ENCODE results near the gene KHDC4. TPM values are rescaled to one million over a fixed set of nuclear protein-coding genes. Genes with fewer than 3 reads are reported as not detected.

KHDC4 gene
- total RNA-seq, 1 experiment from 2014 or later = 57.7 TPM

DNA sequence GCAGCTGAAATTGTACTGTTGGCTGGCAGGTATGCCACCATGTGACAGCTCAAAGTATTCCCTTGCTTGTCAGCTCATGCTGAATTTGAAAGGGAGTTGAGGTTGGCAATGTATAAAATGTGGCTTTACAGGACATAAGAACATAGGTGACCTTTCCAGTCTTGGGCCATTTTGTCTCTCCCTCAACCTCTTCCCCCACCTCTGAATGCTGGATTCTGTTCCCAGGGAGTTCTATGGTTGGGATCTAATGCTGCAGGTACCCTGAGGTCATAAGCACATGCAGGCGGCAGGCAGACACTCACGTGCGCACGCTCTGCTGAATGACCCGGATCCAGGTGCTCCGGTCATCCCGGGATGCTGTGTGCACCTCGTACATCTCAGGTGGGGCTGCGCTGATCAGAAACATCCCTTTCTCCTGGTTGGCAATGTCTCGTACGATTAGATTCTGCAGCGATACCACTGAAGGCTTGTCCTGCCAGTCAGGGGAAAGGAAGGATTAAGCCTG lies 23.2 kb upstream of the KHDC4 start:
- no peak overlapping the region for H2BK15ac ChIP-seq (ENCODE audit: low read depth, low read length)
- TF ChIP-seq, protein P1, sequence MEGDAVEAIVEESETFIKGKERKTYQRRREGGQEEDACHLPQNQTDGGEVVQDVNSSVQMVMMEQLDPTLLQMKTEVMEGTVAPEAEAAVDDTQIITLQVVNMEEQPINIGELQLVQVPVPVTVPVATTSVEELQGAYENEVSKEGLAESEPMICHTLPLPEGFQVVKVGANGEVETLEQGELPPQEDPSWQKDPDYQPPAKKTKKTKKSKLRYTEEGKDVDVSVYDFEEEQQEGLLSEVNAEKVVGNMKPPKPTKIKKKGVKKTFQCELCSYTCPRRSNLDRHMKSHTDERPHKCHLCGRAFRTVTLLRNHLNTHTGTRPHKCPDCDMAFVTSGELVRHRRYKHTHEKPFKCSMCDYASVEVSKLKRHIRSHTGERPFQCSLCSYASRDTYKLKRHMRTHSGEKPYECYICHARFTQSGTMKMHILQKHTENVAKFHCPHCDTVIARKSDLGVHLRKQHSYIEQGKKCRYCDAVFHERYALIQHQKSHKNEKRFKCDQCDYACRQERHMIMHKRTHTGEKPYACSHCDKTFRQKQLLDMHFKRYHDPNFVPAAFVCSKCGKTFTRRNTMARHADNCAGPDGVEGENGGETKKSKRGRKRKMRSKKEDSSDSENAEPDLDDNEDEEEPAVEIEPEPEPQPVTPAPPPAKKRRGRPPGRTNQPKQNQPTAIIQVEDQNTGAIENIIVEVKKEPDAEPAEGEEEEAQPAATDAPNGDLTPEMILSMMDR (conservative IDR thresholded peaks at IDR 0.05) = no peak
- no peak overlapping the region for H3K23ac ChIP-seq (ENCODE audit: insufficient read length, low read depth, low read length)
- H4K8ac ChIP-seq (replicated peaks; ENCODE audit: insufficient read length, low read depth, low read length) = no peak overlapping the region
- no peak overlapping the region for H3K56ac ChIP-seq (ENCODE audit: insufficient read length, low read depth, low read length)
- no peak overlapping the region for H2AK5ac ChIP-seq (ENCODE audit: insufficient read length, low read length)
- no peaks in the 10 kb centered on the region for H3K23me2 ChIP-seq (ENCODE audit: insufficient read length, low read depth, low read length, poor library complexity, severe bottlenecking)
- H3K27ac ChIP-seq (ENCODE audit: insufficient read length, low read depth, low read length) = no peak overlapping the region
- no peak overlapping the region for H3T11ph ChIP-seq (ENCODE audit: low read length)
- H2BK5ac ChIP-seq (ENCODE audit: insufficient read length, low read length) = no peak overlapping the region
- H3K36me3 Mint-ChIP-seq (ENCODE audit: insufficient read depth in 1 of 3, low read depth in 3 of 3) = peaks cover 54 to 91% (median 85%) of the 10 kb centered on the region in 3 experiments
- H2BK20ac ChIP-seq (ENCODE audit: low read depth, low read length, poor library complexity, severe bottlenecking) = no peak overlapping the region
- 0 out of 4 replicates have a peak, but pooled peaks cover 0 to 6% of the 10 kb centered on the region in 2 experiments for H3K4me1 Mint-ChIP-seq
- H4K91ac ChIP-seq (ENCODE audit: insufficient read length, low read depth, low read length) = no peak overlapping the region
- no peaks in the 10 kb centered on the region for H3K27me3 Mint-ChIP-seq (ENCODE audit: low read depth)
- no peak overlapping the region for H3K4me2 ChIP-seq (ENCODE audit: insufficient read depth, insufficient read length, low read length)
- no peak for DNase-seq
- no peaks in the 10 kb centered on the region for H4K20me1 ChIP-seq (ENCODE audit: control insufficient read depth, insufficient read depth, insufficient read length)
- no peaks in the 10 kb centered on the region for H3K9me3 ChIP-seq (ENCODE audit: control insufficient read depth, low read depth, low read length)
- no peaks in the 10 kb centered on the region for H3K4me1 ChIP-seq (ENCODE audit: insufficient read depth, low read length)
- no peaks in the 10 kb centered on the region for H3K9me3 Mint-ChIP-seq
- no peak overlapping the region for H3K4ac ChIP-seq (ENCODE audit: low read depth, low read length)
- no peak overlapping the region for H2BK120ac ChIP-seq (ENCODE audit: low read depth, low read length, poor library complexity, severe bottlenecking)
- no peak overlapping the region; a peak in 1 of 7 replicates for H3K27ac Mint-ChIP-seq
- no peak overlapping the region for H3K4me3 Mint-ChIP-seq
- WGBS (ENCODE audit: extremely low coverage, insufficient read length, low lambda C conversion rate) = no CpG with 5 or more reads among the region's 12 CpGs
- no peak overlapping the region for H3K14ac ChIP-seq (ENCODE audit: insufficient read depth, low read length)
- H3K27me3 ChIP-seq (ENCODE audit: insufficient read depth, low read length) = no peaks in the 10 kb centered on the region
- H3K9ac ChIP-seq (ENCODE audit: extremely low read depth, insufficient read length, low read length) = no peak overlapping the region
- no peak overlapping the region for H2AFZ ChIP-seq (ENCODE audit: low read length)
- H4K5ac ChIP-seq (ENCODE audit: insufficient read length, low read depth, low read length) = no peak overlapping the region
- peaks cover 5% of the 10 kb centered on the region for H3K79me1 ChIP-seq (ENCODE audit: insufficient read depth, low read depth, low read length, poor library complexity, severe bottlenecking)
- H3K18ac ChIP-seq (ENCODE audit: insufficient read length, low read depth, low read length) = no peak overlapping the region
- H3K79me2 ChIP-seq (ENCODE audit: insufficient read depth, low read length) = no peaks in the 10 kb centered on the region
- H2BK12ac ChIP-seq (ENCODE audit: insufficient read length, low read depth, low read length) = no peak overlapping the region

Measured in H9 (cell line).